ENCODE measurements around the gene FAT1.

GRCh38 chr4:186642998-186643397 lies 80.7 kb downstream of the FAT1 start:
- TF ChIP-seq CTCF (IDR thresholded peaks at IDR 0.05) = no peak
- TF ChIP-seq EP300 (IDR thresholded peaks at IDR 0.05) = no peak
- TF ChIP-seq POLR2A (IDR thresholded peaks at IDR 0.05) = no peak

Measured in suprapubic skin (tissue), 3 donors.